ENCODE data around the gene LDLRAD4. TPM values are rescaled to one million over a fixed set of nuclear protein-coding genes. Genes with fewer than 3 reads are reported as not detected.

Gene LDLRAD4
- total and polyA plus RNA-seq, 9 of the 15 experiments (the other 6 are each of a cell fraction or from before 2014, with no cell fraction given), result 0.01 TPM; not detected in 8

DNA sequence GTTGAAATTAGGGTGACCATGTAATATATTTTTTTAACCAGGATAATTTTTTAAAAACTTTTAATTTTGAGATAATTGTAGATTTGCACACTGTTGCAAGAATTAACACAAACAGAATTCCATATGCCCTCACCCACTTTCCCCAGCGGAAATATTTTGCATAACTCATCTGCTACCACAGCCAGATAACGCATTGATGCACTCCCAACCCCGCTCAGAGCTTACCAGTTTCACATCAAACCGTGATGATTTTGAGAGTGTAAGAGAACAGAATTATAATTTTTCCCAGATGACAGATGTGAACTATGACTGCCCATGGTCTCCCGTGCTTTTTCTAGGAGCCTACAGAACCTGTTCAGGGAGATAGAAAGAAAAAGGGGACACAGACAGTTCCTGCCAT lies 35.2 kb upstream of the LDLRAD4 start (continued):
- no peak for TF ChIP-seq ZNF277 (CRISPR knock-in tag; IDR thresholded peaks at IDR 0.05; ENCODE audit: borderline replicate concordance)
- TF ChIP-seq, protein P1, sequence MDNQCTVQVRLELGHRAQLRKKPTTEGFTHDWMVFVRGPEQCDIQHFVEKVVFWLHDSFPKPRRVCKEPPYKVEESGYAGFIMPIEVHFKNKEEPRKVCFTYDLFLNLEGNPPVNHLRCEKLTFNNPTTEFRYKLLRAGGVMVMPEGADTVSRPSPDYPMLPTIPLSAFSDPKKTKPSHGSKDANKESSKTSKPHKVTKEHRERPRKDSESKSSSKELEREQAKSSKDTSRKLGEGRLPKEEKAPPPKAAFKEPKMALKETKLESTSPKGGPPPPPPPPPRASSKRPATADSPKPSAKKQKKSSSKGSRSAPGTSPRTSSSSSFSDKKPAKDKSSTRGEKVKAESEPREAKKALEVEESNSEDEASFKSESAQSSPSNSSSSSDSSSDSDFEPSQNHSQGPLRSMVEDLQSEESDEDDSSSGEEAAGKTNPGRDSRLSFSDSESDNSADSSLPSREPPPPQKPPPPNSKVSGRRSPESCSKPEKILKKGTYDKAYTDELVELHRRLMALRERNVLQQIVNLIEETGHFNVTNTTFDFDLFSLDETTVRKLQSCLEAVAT (IDR thresholded peaks at IDR 0.05), result no peak

- 3% methylated on average over 8 of the region's 8 CpGs for WGBS (ENCODE audit: insufficient coverage, low coverage, missing lambda C conversion rate)
- Histone ChIP-seq H3K79me2 (ENCODE audit: control insufficient read depth, insufficient read depth, low read length) (no peaks in the 10 kb centered on the region), H3K4me2 (ENCODE audit: insufficient read depth, low read length) (no peak overlapping the region), H2AFZ (ENCODE audit: low read depth, low read length) (no peak overlapping the region), H3K4me1 (replicated peaks in 1 of 2; ENCODE audit: control insufficient read depth in 2 of 2, insufficient read depth in 2 of 2, low read length in 2 of 2) (peaks cover 3 to 5% of the 10 kb centered on the region in 2 experiments; a peak in 3 of 5 replicates), H3K27ac (ENCODE audit: extremely low read depth, low read depth, low read length) (no peak overlapping the region), H3K9me3 (replicated peaks; ENCODE audit: control insufficient read depth, insufficient read depth, low read depth, low read length) (no peaks in the 10 kb centered on the region), H3K4me3 (no peak overlapping the region), H3K36me3 (ENCODE audit: control insufficient read depth, insufficient read depth, low read length) (no peaks in the 10 kb centered on the region), H3K9ac (ENCODE audit: insufficient read depth in 1 of 2, low read depth in 2 of 2, low read length in 2 of 2) (no peak overlapping the region), H3K9me1 (ENCODE audit: control insufficient read depth, insufficient read depth, low read length) (no peaks in the 10 kb centered on the region), H3K27me3 (ENCODE audit: control insufficient read depth in 2 of 2, insufficient read depth in 2 of 2, low read length in 2 of 2) (peaks cover 37 to 54% of the 10 kb centered on the region in 2 experiments), H4K20me1 (replicated peaks; ENCODE audit: control insufficient read depth, insufficient read depth, low read length) (0 out of 2 replicates have a peak, but pooled peaks cover 2% of the 10 kb centered on the region)
- intact Hi-C loops (cut with micrococcal nuclease), result no loop called here
- FAIRE-seq, result no peak
- no TSS peak for BruUV-seq (replicated peaks)
- ATAC-seq, result no peak
- ChIA-PET POLR2A (interaction anchor here (0.9 kb wide), 1 partner anchor 13 kb away, joined by 3 read pairs; no protein-coding TSS in a partner anchor), CTCF (ENCODE audit: low intra/inter-chr PET ratio) (no interaction called here)
- no peak for DNase-seq (ENCODE audit: extremely low read depth in 1 of 4, low spot score in 3 of 4)
- TF ChIP-seq CCNT2 (IDR thresholded peaks at IDR 0.05; ENCODE audit: borderline replicate concordance, extremely low read depth, insufficient read length, low read depth, low read length) (no peak), PCBP2 (IDR thresholded peaks at IDR 0.05; ENCODE audit: low read depth, low read length, poor library complexity, severe bottlenecking) (no peak)
- in situ Hi-C loops (cut with MboI), result no loop called here
Measured at GRCh38 chr18:13183790-13184189, 34.8 kb upstream of the LDLRAD4 start.

Measured in K562 (cell line).